Pancreas (tissue), 10 donors: ENCODE measurements around the gene RSPH10B. TPM values are rescaled to one million over a fixed set of nuclear protein-coding genes. Genes with fewer than 3 reads are reported as not detected.
A peak's percentile ranks its signal among the peaks of the same experiment; 100 is the strongest.
"Not testable (repeated sequence)": the region's sequence is repeated elsewhere in the genome, so short reads cannot be mapped to it uniquely, and the experiment has no call there.

Experiments used
- ATAC-seq, 4 donors: fragments of 200-7000 bp; cut with Tn5 transposase; one replicate each; pipeline versions ENCODE4 v1.8.0 to v1.9.1; 2020; ENCODE audit warnings: mild to moderate bottlenecking in 4 of 4, moderate library complexity in 4 of 4
- DNase-seq, 6 donors: peaks; one replicate each; pipeline ENCODE4 v3.0.0-alpha.2; 2020
- FAIRE-seq: peaks from 2 replicates; lab custom pipeline; 2012; peaks lifted over from hg19 to GRCh38; lab: Jason Lieb, UNC
- H3K27ac ChIP-seq, 4 donors: fragments of 200-600 bp; sonication (generic); 1 replicate in 3 of 4; 2 replicates in 1 of 4; pipeline versions ENCODE4 v1.5.0 to v1.8.0; 2020
- H3K27me3 ChIP-seq, 4 donors: fragments of 200-600 bp; one replicate each; pipeline ENCODE4 v1.8.0; 2021
- H3K36me3 ChIP-seq, 3 donors: fragments of 200-600 bp; sonication (generic) in 1 of 3; one replicate each; pipeline versions ENCODE4 v1.5.0 to v1.8.0; 2020 to 2021
- H3K4me1 ChIP-seq, 3 donors: fragments of 200-600 bp; one replicate each; pipeline ENCODE4 v1.8.0; 2021
- H3K4me3 ChIP-seq, 4 donors: fragments of 200-600 bp; sonication (generic) in 2 of 4; one replicate each; pipeline versions ENCODE4 v1.5.0 to v1.8.0; 2020 to 2021
- H3K9me3 ChIP-seq, 4 donors: fragments of 200-600 bp; one replicate each; pipeline ENCODE4 v1.8.0; 2021
- CTCF ChIP-seq, 4 donors: fragments of 200-600 bp; sonication (generic) in 3 of 4; IDR thresholded peaks; one replicate each; pipeline versions ENCODE4 v1.5.0 to v1.8.0; 2021; ENCODE audit warnings: antibody characterized with exemption in 4 of 4
- WGBS, 2 donors: extraction: QIAGEN DNeasy Blood & Tissue Kit; methylation state at CpG; one replicate each; pipeline ENCODE4 v1.1.7; 2013; 5-methylcytosine and 5-hydroxymethylcytosine counted together
- intact Hi-C, 3 donors: fragments of 100-400 bp; cut with DNase I; formaldehyde crosslinking; loops; one replicate each; pipeline versions ENCODE4 v1.11.1 to v1.14.2; 2022
- polyA plus RNA-seq, 2 donors: library from polyadenylated mRNA; stranded (reverse); fragments of 200-250 nt; gene quantifications; one replicate each; pipeline ENCODE4 v1.2.3, GENCODE V29; 2013
- total RNA-seq, 6 donors: library from RNA; stranded (reverse); fragmentation: NEBNext Ultra II Directional in 4 of 6; extraction: Animal tissue kit (Norgen Biotek cat#: 25700) in 4 of 6; gene quantifications; one replicate each; pipeline versions ENCODE4 v1.2.1 to v1.2.4, GENCODE V29; 2021 to 2023
- donor health status: healthy with polysubstance abuse.
- donor health status: DM: no; HTN: no; CAD: no; lungs with moderate emphysema.
- donor health status: DM: no; HTN: no; CAD: no.
- donor health status: control.
- donor health status: control.
- donor health status: Bipolar disorder and iron deficiency.
- donor health status: DM: yes; HTN: yes; CAD: no.
- donor health status: DM: no; HTN: no; CAD: no.
- donor health status: DM: no; HTN: no; CAD: no.
- donor health status: DM: yes; HTN: yes; CAD: no.

Gene RSPH10B
- total and polyA plus RNA-seq, 8 donors, result 0.08 to 0.33 (median 0.12) TPM; not detected in 5

GRCh38 chr7:6008668-6009611 is 38.5 kb upstream of the RSPH10B start, which contains the start of the genes AIMP2 and PMS2:
AIMP2 (plus strand) TSS chr7:6009272; CDS start chr7:6009364, 92 bp downstream.
PMS2 (minus strand) TSS chr7:6009049; CDS start chr7:6009019, 30 bp downstream.
- Histone ChIP-seq H3K4me1 (peaks cover 0 to 18% (median 6%) of the 10 kb centered on the region in 3 donors), H3K27ac (peak within 1 kb of the TSS; percentile 85 to 94 (median 88)), H3K9me3 (no peaks in the 10 kb centered on the region), H3K27me3 (no peaks in the 10 kb centered on the region), H3K4me3 (peak within 1 kb of the TSS; percentile 61 to 70 (median 64)), H3K36me3 (no peaks in the 10 kb centered on the region)
- no peak for TF ChIP-seq CTCF (IDR thresholded peaks at IDR 0.05)
- intact Hi-C loops, result no loop called here
- peak; percentile 83 for FAIRE-seq
- peak; percentile 95 to 97 (median 96) for ATAC-seq
- peak; percentile 93 to 99 (median 98) for DNase-seq
- 0% methylated on average over 84 of the region's 84 CpGs for WGBS, 2 donors

- peak overlapping the region in 2 of 4 donors; percentile 85 to 91 for H3K27ac ChIP-seq
- H3K4me3 ChIP-seq, result peak overlapping the region; percentile 61 to 70 (median 64)
- DNase-seq, FAIRE-seq, H3K36me3 ChIP-seq, ATAC-seq, H3K9me3 ChIP-seq, intact Hi-C loops, H3K27me3 ChIP-seq: not testable (repeated sequence)
- WGBS, 2 donors, result 46 to 53% methylated on average over 27 of the region's 27 CpGs
- peaks cover 0 to 18% (median 6%) of the 10 kb centered on the region in 3 donors for H3K4me1 ChIP-seq
Observed at GRCh38 chr7:6007835-6008590, 37.5 kb upstream of the RSPH10B start.

GRCh38 chr7:6007386-6007785 is 36.9 kb upstream of the RSPH10B start:
- Histone ChIP-seq H3K27me3 (no peaks in the 10 kb centered on the region), H3K4me3 (no peak overlapping the region), H3K36me3 (no peaks in the 10 kb centered on the region), H3K4me1 (peaks cover 0 to 13% (median 5%) of the 10 kb centered on the region in 3 donors), H3K9me3 (no peaks in the 10 kb centered on the region), H3K27ac (no peak overlapping the region)
- intact Hi-C loops, result no loop called here
- DNase-seq (no peak), FAIRE-seq (no peak), ATAC-seq (no peak)
- no peak for TF ChIP-seq CTCF (IDR thresholded peaks at IDR 0.05)
- WGBS, 2 donors, result 68 to 70% methylated on average over 4 of the region's 4 CpGs

- ATAC-seq (peak; percentile 80 to 90 (median 86)), FAIRE-seq (peak; percentile 41)
Observed at GRCh38 chr7:5997210-5997808, 26.8 kb upstream of the RSPH10B start.

GRCh38 chr7:5987061-5987460 is 16.6 kb upstream of the RSPH10B start:
- 90 to 92% methylated on average over 15 of the region's 15 CpGs for WGBS, 2 donors
- intact Hi-C loops, FAIRE-seq, H3K36me3 ChIP-seq, H3K4me3 ChIP-seq, ATAC-seq, H3K27me3 ChIP-seq, H3K9me3 ChIP-seq, DNase-seq, H3K27ac ChIP-seq, H3K4me1 ChIP-seq: not testable (repeated sequence)

More at GRCh38 chr7:5997210-5997808, 26.8 kb upstream of the RSPH10B start:
- TF ChIP-seq CTCF (IDR thresholded peaks at IDR 0.05), result peak in 2 of 4 donors; percentile 39 to 43
- Histone ChIP-seq H3K27me3 (no peaks in the 10 kb centered on the region), H3K27ac (no peak overlapping the region), H3K4me1 (peaks cover 0 to 11% (median 0%) of the 10 kb centered on the region in 3 donors), H3K9me3 (no peaks in the 10 kb centered on the region), H3K36me3 (peaks cover 0 to 21% (median 3%) of the 10 kb centered on the region in 3 donors), H3K4me3 (no peak overlapping the region)
- 48 to 53% methylated on average over 10 of the region's 10 CpGs for WGBS, 2 donors
- peak in 4 of 6 donors; percentile 29 to 62 (median 44) for DNase-seq
- intact Hi-C loops, result loop anchor here in 1 of 3 donors (10.0 kb wide), 1 partner anchor 337 kb away; no protein-coding TSS in a partner anchor

- H3K9me3 ChIP-seq, H3K4me3 ChIP-seq, intact Hi-C loops, H3K36me3 ChIP-seq, FAIRE-seq, H3K27ac ChIP-seq, DNase-seq, H3K4me1 ChIP-seq, H3K27me3 ChIP-seq: not testable (repeated sequence)
- peak in 3 of 4 donors; percentile 38 to 68 (median 42) for ATAC-seq
- WGBS, 2 donors, result 58 to 70% methylated on average over 1 to 2 of the region's 12 CpGs
Observed at GRCh38 chr7:5979680-5980314, 9.3 kb upstream of the RSPH10B start.

- H3K4me3 ChIP-seq, FAIRE-seq, ATAC-seq, H3K4me1 ChIP-seq, H3K27me3 ChIP-seq, intact Hi-C loops, H3K36me3 ChIP-seq, H3K9me3 ChIP-seq, H3K27ac ChIP-seq, DNase-seq: not testable (repeated sequence)
- WGBS, 2 donors, result no CpG with 5 or more reads among the region's 8 CpGs
Observed at GRCh38 chr7:5973580-5973979, 3.1 kb upstream of the RSPH10B start.

GRCh38 chr7:5963810-5964209 is 6.7 kb downstream of the RSPH10B start:
- ATAC-seq, H3K4me3 ChIP-seq, intact Hi-C loops, H3K27me3 ChIP-seq, H3K9me3 ChIP-seq, H3K36me3 ChIP-seq, H3K4me1 ChIP-seq, H3K27ac ChIP-seq, DNase-seq, FAIRE-seq: not testable (repeated sequence)
- WGBS, 2 donors, result 91 to 97% methylated on average over 4 of the region's 7 CpGs
